Peyer's patch (tissue), 4 donors: ENCODE results near the gene LMF1.

Source experiments
- CTCF ChIP-seq, 6 experiments: fragments of 450-650 bp in 4 of 6; fragments of 200-600 bp in 2 of 6; sonication (generic) in 1 of 6; IDR thresholded peaks; one replicate each; pipeline ENCODE4 v1.5.1; 2017 to 2019; ENCODE audit warnings: antibody characterized with exemption in 6 of 6, mild to moderate bottlenecking in 3 of 6, moderate library complexity in 1 of 6
- POLR2A ChIP-seq, 2 donors: fragments of 450-650 bp; IDR thresholded peaks; one replicate each; pipeline ENCODE4 v1.5.1; 2017; ENCODE audit warnings: antibody characterized with exemption in 2 of 2, mild to moderate bottlenecking in 2 of 2, moderate library complexity in 2 of 2

GRCh38 chr16:898761-899682 lies 71.8 kb downstream of the LMF1 start:
- TF ChIP-seq CTCF (IDR thresholded peaks at IDR 0.05) (no peak), POLR2A (IDR thresholded peaks at IDR 0.05) (no peak)
